ENCODE measurements around the gene SLC24A3.

SLC24A3 gene

GRCh38 chr20:19465536-19465935 lies 253.1 kb downstream of the SLC24A3 start:
- FAIRE-seq (no peak), DNase-seq (ENCODE audit: insufficient read length, low spot score) (no peak)
- TF ChIP-seq POLR2A (IDR thresholded peaks at IDR 0.05; ENCODE audit: low read depth, low read length), result no peak

GRCh38 chr20:19466206-19466928 lies 253.9 kb downstream of the SLC24A3 start:
- FAIRE-seq, result no peak

GRCh38 chr20:19473216-19473921 lies 260.9 kb downstream of the SLC24A3 start:
- TF ChIP-seq POLR2A (IDR thresholded peaks at IDR 0.05; ENCODE audit: low read depth, low read length), result no peak
- FAIRE-seq (no peak), DNase-seq (ENCODE audit: insufficient read length, low spot score) (no peak)

More at GRCh38 chr20:19466206-19466928, 253.9 kb downstream of the SLC24A3 start:
- DNase-seq (ENCODE audit: insufficient read length, low spot score), result no peak
- TF ChIP-seq POLR2A (IDR thresholded peaks at IDR 0.05; ENCODE audit: low read depth, low read length), result no peak

- no peak for TF ChIP-seq POLR2A (IDR thresholded peaks at IDR 0.05; ENCODE audit: low read depth, low read length)
- DNase-seq (ENCODE audit: insufficient read length, low spot score), result no peak
- FAIRE-seq, result no peak
These were observed 261.5 kb downstream of the SLC24A3 start for GRCh38 chr20:19473922-19474286.

- no peak for TF ChIP-seq POLR2A (IDR thresholded peaks at IDR 0.05; ENCODE audit: low read depth, low read length)
- no peak for FAIRE-seq
- no peak for DNase-seq (ENCODE audit: insufficient read length, low spot score)
These were observed 266.0 kb downstream of the SLC24A3 start for GRCh38 chr20:19478320-19478895.

GRCh38 chr20:19482726-19483125 lies 270.3 kb downstream of the SLC24A3 start:
- DNase-seq (ENCODE audit: insufficient read length, low spot score) (no peak), FAIRE-seq (no peak)
- no peak for TF ChIP-seq POLR2A (IDR thresholded peaks at IDR 0.05; ENCODE audit: low read depth, low read length)

GRCh38 chr20:19483309-19483708 lies 270.9 kb downstream of the SLC24A3 start:
- FAIRE-seq, result no peak
- DNase-seq (ENCODE audit: insufficient read length, low spot score), result no peak
- no peak for TF ChIP-seq POLR2A (IDR thresholded peaks at IDR 0.05; ENCODE audit: low read depth, low read length)

- TF ChIP-seq POLR2A (IDR thresholded peaks at IDR 0.05; ENCODE audit: low read depth, low read length), result no peak
- DNase-seq (ENCODE audit: insufficient read length, low spot score) (no peak), FAIRE-seq (no peak)
These were observed 274.0 kb downstream of the SLC24A3 start for GRCh38 chr20:19486446-19486845.

- DNase-seq (ENCODE audit: insufficient read length, low spot score) (no peak), FAIRE-seq (no peak)
These were observed 275.0 kb downstream of the SLC24A3 start for GRCh38 chr20:19487420-19487819.

GRCh38 chr20:19491241-19491640 lies 278.8 kb downstream of the SLC24A3 start:
- no peak for TF ChIP-seq POLR2A (IDR thresholded peaks at IDR 0.05; ENCODE audit: low read depth, low read length)
- DNase-seq (ENCODE audit: insufficient read length, low spot score), result no peak
- FAIRE-seq, result no peak

More at GRCh38 chr20:19487420-19487819, 275.0 kb downstream of the SLC24A3 start:
- TF ChIP-seq POLR2A (IDR thresholded peaks at IDR 0.05; ENCODE audit: low read depth, low read length), result no peak

- FAIRE-seq (no peak), DNase-seq (ENCODE audit: insufficient read length, low spot score) (no peak)
- no peak for TF ChIP-seq POLR2A (IDR thresholded peaks at IDR 0.05; ENCODE audit: low read depth, low read length)
These were observed 279.7 kb downstream of the SLC24A3 start for GRCh38 chr20:19492116-19492515.

GRCh38 chr20:19492687-19493336 lies 280.4 kb downstream of the SLC24A3 start:
- no peak for DNase-seq (ENCODE audit: insufficient read length, low spot score)
- no peak for FAIRE-seq
- no peak for TF ChIP-seq POLR2A (IDR thresholded peaks at IDR 0.05; ENCODE audit: low read depth, low read length)

GRCh38 chr20:19493794-19494495 lies 281.5 kb downstream of the SLC24A3 start:
- no peak for FAIRE-seq
- no peak for DNase-seq (ENCODE audit: insufficient read length, low spot score)
- no peak for TF ChIP-seq POLR2A (IDR thresholded peaks at IDR 0.05; ENCODE audit: low read depth, low read length)
